K562 (cell line): ENCODE measurements around the gene SLMAP. TPM values are rescaled to one million over a fixed set of nuclear protein-coding genes. Genes with fewer than 3 reads are reported as not detected.

Experiments used
- ATAC-seq: fragments of 200-7000 bp; cut with Tn5 transposase; 3 replicates; pipeline ENCODE4 v1.9.1; 2020; ENCODE audit warnings: moderate library complexity
- BruUV-seq: library from RNA; stranded (reverse); fragments of 400-500 nt; replicated peaks from 2 replicates; lab custom pipeline; 2021; lab: Mats Ljungman, UMichigan
- CTCF ChIA-PET: fragments of 300-600 bp; formaldehyde crosslinking; extraction: SDS; loops from one replicate; lab custom pipeline; 2021; ENCODE audit warnings: low intra/inter-chr PET ratio; lab: Yijun Ruan, JAX
- POLR2A ChIA-PET: fragments of 300-600, 350-650 bp; sonication (Branson Sonifier 250); formaldehyde crosslinking; extraction: SDS; loops from one replicate; lab custom pipeline; 2021; ENCODE audit warnings: antibody characterized with exemption, inconsistent platforms; lab: Yijun Ruan, JAX
- DNase-seq, 4 experiments: peaks; one replicate each; pipeline versions ENCODE4 v3.0.0 to v3.0.0-alpha.2; 2011 to 2018; ENCODE audit warnings: low spot score in 3 of 4, mixed read lengths in 3 of 4; ENCODE audit errors: extremely low read depth in 1 of 4
- FAIRE-seq: peaks from 2 replicates; lab custom pipeline; 2011; peaks lifted over from hg19 to GRCh38; lab: Jason Lieb, UNC
- H2AFZ ChIP-seq: 2 replicates; pipeline ENCODE4 v1.6.0; 2011; ENCODE audit warnings: low read depth, low read length, control low read depth, inconsistent platforms
- H3K27ac ChIP-seq: fragments of 200-600 bp; 3 replicates; pipeline ENCODE4 v1.8.0; 2011; ENCODE audit warnings: low read depth, mild to moderate bottlenecking, control low read depth, inconsistent platforms, low read length, moderate library complexity, mixed read lengths; ENCODE audit errors: extremely low read depth
- H3K27me3 ChIP-seq, 2 experiments: fragments of 300-600 bp in 1 of 2; 2 replicates in 1 of 2; 3 replicates in 1 of 2; pipeline versions ENCODE4 v1.6.0 to v1.8.0; 2011; ENCODE audit warnings: inconsistent platforms in 2 of 2, low read length in 2 of 2, mild to moderate bottlenecking in 1 of 2, mixed read lengths in 1 of 2, moderate library complexity in 1 of 2; ENCODE audit not compliant: control insufficient read depth in 2 of 2, insufficient read depth in 2 of 2
- H3K36me3 ChIP-seq: fragments of 300-600 bp; 3 replicates; pipeline ENCODE4 v1.8.0; 2011; ENCODE audit warnings: mild to moderate bottlenecking, low read length, inconsistent platforms; ENCODE audit not compliant: control insufficient read depth, insufficient read depth
- H3K4me1 ChIP-seq, 2 experiments: fragments of 200-600 bp in 1 of 2; replicated peaks in 1 of 2; 2 replicates in 1 of 2; 3 replicates in 1 of 2; pipeline versions ENCODE4 v1.5.1 to v1.8.0; 2011; ENCODE audit warnings: inconsistent platforms in 2 of 2, low read length in 2 of 2, mild to moderate bottlenecking in 1 of 2, mixed read lengths in 1 of 2, moderate library complexity in 1 of 2; ENCODE audit not compliant: control insufficient read depth in 2 of 2, insufficient read depth in 2 of 2
- H3K4me2 ChIP-seq: 2 replicates; pipeline ENCODE4 v1.6.1; 2011; ENCODE audit warnings: low read length, control low read depth, inconsistent platforms, mixed read lengths; ENCODE audit not compliant: insufficient read depth
- H3K4me3 ChIP-seq: fragments of 200-600 bp; sonication (generic), shearing (Covaris generic); 2 replicates; pipeline ENCODE4 v1.5.1; 2016; ENCODE audit warnings: control low read depth, inconsistent platforms
- H3K79me2 ChIP-seq: fragments of 200-600 bp; 3 replicates; pipeline ENCODE4 v1.8.0; 2011; ENCODE audit warnings: low read length, inconsistent platforms; ENCODE audit not compliant: control insufficient read depth, insufficient read depth
- H3K9ac ChIP-seq, 2 experiments: 2 replicates each; pipeline versions ENCODE4 v1.6.0 to v1.6.1; 2011; ENCODE audit warnings: low read depth in 2 of 2, low read length in 2 of 2, control low read depth in 1 of 2, inconsistent platforms in 1 of 2, mild to moderate bottlenecking in 1 of 2, mixed read lengths in 1 of 2; ENCODE audit not compliant: insufficient read depth in 1 of 2
- H3K9me1 ChIP-seq: one replicate; pipeline ENCODE4 v1.6.0; 2011; ENCODE audit warnings: inconsistent platforms, mild to moderate bottlenecking, low read length, moderate library complexity; ENCODE audit not compliant: control insufficient read depth, insufficient read depth
- H3K9me3 ChIP-seq: replicated peaks from 2 replicates; pipeline ENCODE4 v1.5.1; 2011; ENCODE audit warnings: low read depth, low read length, inconsistent platforms; ENCODE audit not compliant: control insufficient read depth, insufficient read depth
- H4K20me1 ChIP-seq: replicated peaks from 2 replicates; pipeline ENCODE4 v1.6.1; 2011; ENCODE audit warnings: low read length, inconsistent platforms, mixed read lengths; ENCODE audit not compliant: control insufficient read depth, insufficient read depth
- CHCHD3 ChIP-seq: fragments of 250-450 bp; sonication (Bioruptor Pico); IDR thresholded peaks from 2 replicates; pipeline ENCODE4 v2.1.2; 2022; ENCODE audit warnings: mild to moderate bottlenecking
- MEF2A ChIP-seq: IDR thresholded peaks from 2 replicates; pipeline ENCODE4 v1.6.1; 2011; ENCODE audit warnings: low read depth, mild to moderate bottlenecking, low read length, moderate library complexity; ENCODE audit not compliant: control insufficient read depth
- MIER1 ChIP-seq: fragments of 450-650 bp; IDR thresholded peaks from 2 replicates; pipeline ENCODE4 v1.6.1; 2016; ENCODE audit warnings: antibody characterized with exemption, mild to moderate bottlenecking, low read depth
- NCOR1 ChIP-seq: fragments of 450-650 bp; IDR thresholded peaks from 2 replicates; pipeline ENCODE4 v1.6.1; 2016; ENCODE audit warnings: mild to moderate bottlenecking, moderate library complexity
- RAD21 ChIP-seq, 2 experiments: fragments of 250-450 bp in 1 of 2; fragments of 450-650 bp in 1 of 2; sonication (Bioruptor Pico) in 1 of 2; formaldehyde crosslinking in 1 of 2; IDR thresholded peaks in 1 of 2; conservative IDR thresholded peaks in 1 of 2; 2 replicates each; pipeline versions ENCODE4 v1.4.0 to v1.8.0; 2020 to 2022; ENCODE audit warnings: mild to moderate bottlenecking in 2 of 2, moderate library complexity in 1 of 2
- ZNF12 ChIP-seq: sonication (generic); formaldehyde crosslinking; IDR thresholded peaks from 2 replicates; pipeline ENCODE4 v1.4.0; 2020; ENCODE audit warnings: mild to moderate bottlenecking, missing genetic modification reagents
- WGBS: fragments of 100-300 bp; shearing (Covaris generic); methylation state at CpG from one replicate; pipeline ENCODE4 v1.1.6; 2016; ENCODE audit warnings: low coverage, mixed read lengths; ENCODE audit not compliant: insufficient coverage; ENCODE audit errors: missing lambda C conversion rate; 5-methylcytosine and 5-hydroxymethylcytosine counted together
- in situ Hi-C: fragments of 300-500 bp; cut with MboI; formaldehyde crosslinking; loops from 4 replicates; pipeline ENCODE4 v1.15.0; 2018; ENCODE audit warnings: inconsistent platforms, mixed read lengths
- intact Hi-C: fragments of 100-400 bp; cut with micrococcal nuclease; formaldehyde crosslinking; loops from 2 replicates; pipeline ENCODE4 v1.14.2; 2022
- polyA plus RNA-seq, 8 experiments: library from polyadenylated mRNA; depleted of rRNA in 4 of 8; stranded (reverse) in 5 of 8; unstranded in 3 of 8; fragments of >200 nt; fragmentation: Nextera tagmentation in 2 of 8; fragmentation: Illumina TruSeq in 1 of 8; extraction: Ambion mirVana in 2 of 8; extraction: Trizol in 1 of 8; gene quantifications; 2 replicates each; pipeline versions ENCODE4 v1.2.1 to v1.2.3, GENCODE V29; 2011 to 2014; ENCODE audit warnings: inconsistent platforms in 1 of 8, missing spikeins in 1 of 8
- total RNA-seq, 7 experiments: library from RNA; depleted of rRNA in 6 of 7; stranded (reverse); fragments of >200 nt in 6 of 7; fragmentation: Illumina TruSeq in 2 of 7; extraction: Trizol in 2 of 7; gene quantifications; 2 replicates each; pipeline versions ENCODE4 v1.2.1 to v1.2.3, GENCODE V29; 2011 to 2021; ENCODE audit warnings: low replicate concordance in 1 of 7
- TF ChIP-seq, protein P1 (sequence below): sonication (generic); formaldehyde crosslinking; IDR thresholded peaks from 2 replicates; pipeline ENCODE4 v1.8.0; 2022; ENCODE audit warnings: missing genetic modification reagents, mild to moderate bottlenecking, borderline replicate concordance
- TF ChIP-seq, protein P2 (sequence below): sonication (generic); formaldehyde crosslinking; IDR thresholded peaks from 2 replicates; pipeline ENCODE4 v1.9.0; 2022; ENCODE audit warnings: mild to moderate bottlenecking, missing genetic modification reagents
- TF ChIP-seq, protein P3 (sequence below): fragments of 250-450 bp; sonication (Bioruptor Pico); IDR thresholded peaks from 2 replicates; pipeline ENCODE4 v1.5.0; 2021; ENCODE audit warnings: mild to moderate bottlenecking, moderate library complexity
- TF ChIP-seq, protein P4 (sequence below): fragments of 450-650 bp; IDR thresholded peaks from 2 replicates; pipeline ENCODE4 v1.6.1; 2016; ENCODE audit warnings: low read depth, mild to moderate bottlenecking, moderate library complexity
- TF ChIP-seq, protein P5 (sequence below): fragments of 250-450 bp; sonication (Bioruptor Pico); IDR thresholded peaks from 2 replicates; pipeline ENCODE4 v1.4.0; 2020

The SLMAP gene
- total and polyA plus RNA-seq, 9 of the 15 experiments (the other 6 are each of a cell fraction or from before 2014, with no cell fraction given): 12.1 to 50.7 (median 28.3) TPM

DNA sequence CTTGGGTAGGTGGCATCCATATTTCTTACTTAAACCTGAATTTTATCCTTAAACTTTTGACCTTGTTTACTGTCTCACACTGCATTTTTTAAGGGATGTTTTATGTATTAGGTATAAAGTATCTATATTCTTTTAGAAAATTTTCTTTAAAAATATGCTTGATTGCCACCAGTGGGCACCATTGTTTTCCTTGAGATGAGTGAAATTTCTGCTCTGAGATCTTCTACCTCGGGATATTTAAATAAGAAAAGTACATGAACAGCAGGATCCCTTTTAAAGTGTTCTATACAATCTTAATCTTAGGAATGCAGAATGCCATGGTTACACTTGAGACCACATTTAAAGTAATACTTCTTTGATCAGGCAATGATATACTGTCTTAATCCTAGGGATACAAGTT, 108.7 kb downstream of the SLMAP start:
- BruUV-seq: no TSS peak
- no peak for FAIRE-seq
- no peak overlapping the region for H3K4me2 ChIP-seq
- H3K9me1 ChIP-seq: no peaks in the 10 kb centered on the region
- no peak overlapping the region for H3K4me3 ChIP-seq
- ChIA-PET POLR2A (no interaction called here), CTCF (interaction anchor here (0.9 kb wide), 1 partner anchor 309 kb away, joined by 3 read pairs; no protein-coding TSS in a partner anchor)
- H2AFZ ChIP-seq: no peak overlapping the region
- DNase-seq: peak in 1 of 4 experiments; percentile 6
- H3K79me2 ChIP-seq: no peaks in the 10 kb centered on the region
- H3K27ac ChIP-seq: no peak overlapping the region
- intact Hi-C loops: loop anchor here (10.0 kb wide), 3 partner anchors 140 to 470 kb away; partner anchors contain the start of gene FLNB
- no peaks in the 10 kb centered on the region for H3K27me3 ChIP-seq
- in situ Hi-C loops: no loop called here
- H3K9ac ChIP-seq: no peak overlapping the region
- no peaks in the 10 kb centered on the region for H3K4me1 ChIP-seq
- H3K36me3 ChIP-seq: peaks cover 33% of the 10 kb centered on the region; the same call in 2 of the 3 replicates
- H3K9me3 ChIP-seq: no peaks in the 10 kb centered on the region
- 57% methylated on average over 1 of the region's 1 CpG for WGBS
- ATAC-seq: no peak
- no peaks in the 10 kb centered on the region for H4K20me1 ChIP-seq
- no peak for TF ChIP-seq MIER1
- TF ChIP-seq, protein P1, sequence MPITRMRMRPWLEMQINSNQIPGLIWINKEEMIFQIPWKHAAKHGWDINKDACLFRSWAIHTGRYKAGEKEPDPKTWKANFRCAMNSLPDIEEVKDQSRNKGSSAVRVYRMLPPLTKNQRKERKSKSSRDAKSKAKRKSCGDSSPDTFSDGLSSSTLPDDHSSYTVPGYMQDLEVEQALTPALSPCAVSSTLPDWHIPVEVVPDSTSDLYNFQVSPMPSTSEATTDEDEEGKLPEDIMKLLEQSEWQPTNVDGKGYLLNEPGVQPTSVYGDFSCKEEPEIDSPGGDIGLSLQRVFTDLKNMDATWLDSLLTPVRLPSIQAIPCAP (CRISPR knock-in tag): no peak
- TF ChIP-seq RAD21 (CRISPR knock-in tag; conservative IDR thresholded peaks at IDR 0.05 in 1 of 2, IDR thresholded peaks at IDR 0.05 in 1 of 2): peak; percentile 39 to 46; a peak in 3 of 4 replicates
- TF ChIP-seq, protein P2, sequence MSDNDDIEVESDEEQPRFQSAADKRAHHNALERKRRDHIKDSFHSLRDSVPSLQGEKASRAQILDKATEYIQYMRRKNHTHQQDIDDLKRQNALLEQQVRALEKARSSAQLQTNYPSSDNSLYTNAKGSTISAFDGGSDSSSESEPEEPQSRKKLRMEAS (CRISPR knock-in tag): no peak
- TF ChIP-seq CHCHD3 (CRISPR knock-in tag): no peak
- no peak for TF ChIP-seq ZNF12 (CRISPR knock-in tag)
- no peak for TF ChIP-seq MEF2A
- TF ChIP-seq, protein P3, sequence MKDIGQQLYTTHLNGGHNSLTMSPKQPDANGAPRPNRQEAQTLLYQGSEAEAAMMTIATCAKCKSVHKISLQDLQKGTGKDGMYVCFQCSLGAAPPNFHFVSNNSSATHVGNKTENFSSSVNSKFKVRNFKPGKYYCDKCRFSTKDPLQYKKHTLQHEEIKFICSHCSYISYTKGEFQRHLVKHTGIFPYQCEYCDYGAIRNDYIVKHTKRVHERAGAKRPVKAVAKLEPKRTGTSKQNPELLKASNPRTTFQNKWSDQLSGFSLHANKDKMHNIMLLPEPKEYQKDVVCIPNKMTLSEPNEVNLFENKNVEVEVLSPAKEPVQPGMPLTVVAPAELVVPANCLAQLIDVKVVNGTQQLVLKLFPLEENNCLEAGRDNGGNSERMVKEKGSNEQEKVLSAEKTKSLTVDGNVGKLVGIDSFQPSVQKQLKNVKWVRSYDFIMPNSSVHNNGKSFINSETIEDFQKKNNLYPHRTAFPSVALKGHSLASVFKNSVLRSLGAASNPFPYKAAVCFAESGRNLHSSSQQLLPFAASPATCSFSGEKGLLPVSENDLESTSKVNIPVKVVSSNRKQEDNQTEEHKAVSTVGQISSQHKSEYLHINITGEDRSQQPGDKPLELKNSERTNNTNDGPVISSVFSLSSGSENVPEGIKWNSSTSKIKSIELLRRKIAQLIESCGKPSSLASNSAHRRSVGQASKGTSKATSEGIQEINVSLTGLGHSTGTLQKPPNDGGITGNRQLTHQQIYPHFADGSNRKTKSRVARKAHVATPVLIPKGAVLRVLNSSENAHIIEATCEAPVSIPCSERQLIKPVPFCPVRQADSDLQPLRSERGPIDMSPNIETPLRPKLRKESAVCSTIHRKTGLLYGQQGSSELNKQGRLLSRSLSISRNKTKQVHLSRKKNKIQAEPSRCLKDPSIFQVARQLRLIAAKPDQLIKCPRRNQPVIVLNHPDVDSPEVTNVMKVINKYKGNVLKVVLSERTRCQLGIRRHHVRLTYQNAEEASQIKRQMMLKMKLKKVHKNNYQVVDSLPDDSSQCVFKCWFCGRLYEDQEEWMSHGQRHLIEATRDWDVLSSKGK: no peak
- TF ChIP-seq, protein P4, sequence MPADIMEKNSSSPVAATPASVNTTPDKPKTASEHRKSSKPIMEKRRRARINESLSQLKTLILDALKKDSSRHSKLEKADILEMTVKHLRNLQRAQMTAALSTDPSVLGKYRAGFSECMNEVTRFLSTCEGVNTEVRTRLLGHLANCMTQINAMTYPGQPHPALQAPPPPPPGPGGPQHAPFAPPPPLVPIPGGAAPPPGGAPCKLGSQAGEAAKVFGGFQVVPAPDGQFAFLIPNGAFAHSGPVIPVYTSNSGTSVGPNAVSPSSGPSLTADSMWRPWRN: no peak
- no peak for TF ChIP-seq NCOR1
- TF ChIP-seq, protein P5, sequence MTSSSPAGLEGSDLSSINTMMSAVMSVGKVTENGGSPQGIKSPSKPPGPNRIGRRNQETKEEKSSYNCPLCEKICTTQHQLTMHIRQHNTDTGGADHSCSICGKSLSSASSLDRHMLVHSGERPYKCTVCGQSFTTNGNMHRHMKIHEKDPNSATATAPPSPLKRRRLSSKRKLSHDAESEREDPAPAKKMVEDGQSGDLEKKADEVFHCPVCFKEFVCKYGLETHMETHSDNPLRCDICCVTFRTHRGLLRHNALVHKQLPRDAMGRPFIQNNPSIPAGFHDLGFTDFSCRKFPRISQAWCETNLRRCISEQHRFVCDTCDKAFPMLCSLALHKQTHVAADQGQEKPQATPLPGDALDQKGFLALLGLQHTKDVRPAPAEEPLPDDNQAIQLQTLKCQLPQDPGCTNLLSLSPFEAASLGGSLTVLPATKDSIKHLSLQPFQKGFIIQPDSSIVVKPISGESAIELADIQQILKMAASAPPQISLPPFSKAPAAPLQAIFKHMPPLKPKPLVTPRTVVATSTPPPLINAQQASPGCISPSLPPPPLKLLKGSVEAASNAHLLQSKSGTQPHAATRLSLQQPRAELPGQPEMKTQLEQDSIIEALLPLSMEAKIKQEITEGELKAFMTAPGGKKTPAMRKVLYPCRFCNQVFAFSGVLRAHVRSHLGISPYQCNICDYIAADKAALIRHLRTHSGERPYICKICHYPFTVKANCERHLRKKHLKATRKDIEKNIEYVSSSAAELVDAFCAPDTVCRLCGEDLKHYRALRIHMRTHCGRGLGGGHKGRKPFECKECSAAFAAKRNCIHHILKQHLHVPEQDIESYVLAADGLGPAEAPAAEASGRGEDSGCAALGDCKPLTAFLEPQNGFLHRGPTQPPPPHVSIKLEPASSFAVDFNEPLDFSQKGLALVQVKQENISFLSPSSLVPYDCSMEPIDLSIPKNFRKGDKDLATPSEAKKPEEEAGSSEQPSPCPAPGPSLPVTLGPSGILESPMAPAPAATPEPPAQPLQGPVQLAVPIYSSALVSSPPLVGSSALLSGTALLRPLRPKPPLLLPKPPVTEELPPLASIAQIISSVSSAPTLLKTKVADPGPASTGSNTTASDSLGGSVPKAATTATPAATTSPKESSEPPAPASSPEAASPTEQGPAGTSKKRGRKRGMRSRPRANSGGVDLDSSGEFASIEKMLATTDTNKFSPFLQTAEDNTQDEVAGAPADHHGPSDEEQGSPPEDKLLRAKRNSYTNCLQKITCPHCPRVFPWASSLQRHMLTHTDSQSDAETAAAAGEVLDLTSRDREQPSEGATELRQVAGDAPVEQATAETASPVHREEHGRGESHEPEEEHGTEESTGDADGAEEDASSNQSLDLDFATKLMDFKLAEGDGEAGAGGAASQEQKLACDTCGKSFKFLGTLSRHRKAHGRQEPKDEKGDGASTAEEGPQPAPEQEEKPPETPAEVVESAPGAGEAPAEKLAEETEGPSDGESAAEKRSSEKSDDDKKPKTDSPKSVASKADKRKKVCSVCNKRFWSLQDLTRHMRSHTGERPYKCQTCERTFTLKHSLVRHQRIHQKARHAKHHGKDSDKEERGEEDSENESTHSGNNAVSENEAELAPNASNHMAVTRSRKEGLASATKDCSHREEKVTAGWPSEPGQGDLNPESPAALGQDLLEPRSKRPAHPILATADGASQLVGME (CRISPR knock-in tag): no peak
